Mesendoderm (in vitro differentiated cells): ENCODE data around the gene CDH2.

Experiments
- DNase-seq: peaks from one replicate; pipeline ENCODE4 v3.0.0; 2013
- H2AK5ac ChIP-seq: 2 replicates; pipeline ENCODE4 v1.6.1; 2013; ENCODE audit warnings: low read length, inconsistent platforms
- H2BK120ac ChIP-seq: 2 replicates; pipeline ENCODE4 v1.6.1; 2013; ENCODE audit warnings: low read depth, mild to moderate bottlenecking, low read length, moderate library complexity, mixed read lengths
- H2BK15ac ChIP-seq: replicated peaks from 2 replicates; pipeline ENCODE4 v1.6.1; 2013; ENCODE audit warnings: low read depth, mild to moderate bottlenecking, moderate library complexity
- H2BK5ac ChIP-seq: 2 replicates; pipeline ENCODE4 v1.6.1; 2013; ENCODE audit warnings: low read length, inconsistent platforms
- H3K18ac ChIP-seq: 2 replicates; pipeline ENCODE4 v1.6.1; 2013; ENCODE audit warnings: mild to moderate bottlenecking, low read length, mixed read lengths
- H3K23ac ChIP-seq: one replicate; pipeline ENCODE4 v1.6.1; 2013; ENCODE audit warnings: low read length
- H3K27ac ChIP-seq: 2 replicates; pipeline ENCODE4 v1.5.1; 2013; ENCODE audit warnings: low read depth, mild to moderate bottlenecking, inconsistent platforms, low read length, moderate library complexity
- H3K27me3 ChIP-seq: 2 replicates; pipeline ENCODE4 v1.6.1; 2013; ENCODE audit warnings: low read length, control low read depth, mild to moderate bottlenecking, inconsistent platforms; ENCODE audit not compliant: insufficient read depth, poor library complexity
- H3K36me3 ChIP-seq: 2 replicates; pipeline ENCODE4 v1.6.1; 2013; ENCODE audit warnings: low read length, inconsistent platforms; ENCODE audit not compliant: control insufficient read depth, insufficient read depth
- H3K4ac ChIP-seq: one replicate; pipeline ENCODE4 v1.6.1; 2013; ENCODE audit warnings: low read depth, mild to moderate bottlenecking, low read length, moderate library complexity
- H3K4me1 ChIP-seq: 2 replicates; pipeline ENCODE4 v1.6.1; 2013; ENCODE audit warnings: low read depth, low read length, inconsistent platforms; ENCODE audit not compliant: control insufficient read depth
- H3K4me2 ChIP-seq: 2 replicates; pipeline ENCODE4 v1.6.1; 2013; ENCODE audit warnings: low read length
- H3K4me3 ChIP-seq: 2 replicates; pipeline ENCODE4 v1.5.1; 2013; ENCODE audit warnings: mild to moderate bottlenecking, low read length
- H3K56ac ChIP-seq: one replicate; pipeline ENCODE4 v1.6.1; 2013; ENCODE audit warnings: low read length
- H3K79me1 ChIP-seq: 2 replicates; pipeline ENCODE4 v1.6.1; 2013; ENCODE audit warnings: low read length, inconsistent platforms
- H3K79me2 ChIP-seq: 2 replicates; pipeline ENCODE4 v1.6.1; 2013; ENCODE audit warnings: mild to moderate bottlenecking, low read length; ENCODE audit not compliant: control insufficient read depth, insufficient read depth
- H3K9ac ChIP-seq: 2 replicates; pipeline ENCODE4 v1.6.1; 2013; ENCODE audit warnings: low read length, inconsistent platforms
- H4K5ac ChIP-seq: one replicate; pipeline ENCODE4 v1.6.1; 2013; ENCODE audit warnings: low read length
- H4K8ac ChIP-seq: one replicate; pipeline ENCODE4 v1.6.1; 2013; ENCODE audit warnings: low read depth, mild to moderate bottlenecking, control low read depth, low read length, moderate library complexity
- WGBS: extraction: QIAGEN DNeasy Blood & Tissue Kit; methylation state at CpG from one replicate; pipeline ENCODE4 v1.1.7; 2013; ENCODE audit warnings: low lambda C conversion rate, missing lambda C conversion rate; ENCODE audit not compliant: insufficient coverage; ENCODE audit errors: extremely low coverage; 5-methylcytosine and 5-hydroxymethylcytosine counted together

The CDH2 gene

GRCh38 chr18:28114472-28114871 lies 62.5 kb downstream of the CDH2 start:
- H2BK5ac ChIP-seq: no peak overlapping the region
- no peaks in the 10 kb centered on the region for H3K36me3 ChIP-seq
- no peak overlapping the region for H3K56ac ChIP-seq
- no peak overlapping the region for H3K4me2 ChIP-seq
- no peak overlapping the region for H3K23ac ChIP-seq
- no peak overlapping the region for H4K5ac ChIP-seq
- H2BK15ac ChIP-seq: no peak overlapping the region
- H3K27me3 ChIP-seq: no peaks in the 10 kb centered on the region
- no peak overlapping the region for H3K9ac ChIP-seq
- H2BK120ac ChIP-seq: no peak overlapping the region
- no peak overlapping the region for H3K4me3 ChIP-seq
- peaks cover 38% of the 10 kb centered on the region for H3K79me2 ChIP-seq
- no peak overlapping the region for H3K18ac ChIP-seq
- H4K8ac ChIP-seq: no peak overlapping the region
- H3K4me1 ChIP-seq: peaks cover 30% of the 10 kb centered on the region
- H3K4ac ChIP-seq: no peak overlapping the region
- DNase-seq: no peak
- H2AK5ac ChIP-seq: no peak overlapping the region
- WGBS: no CpG with 5 or more reads among the region's 3 CpGs
- H3K79me1 ChIP-seq: peaks cover 8% of the 10 kb centered on the region
- no peak overlapping the region for H3K27ac ChIP-seq

- DNase-seq: no peak
- no peaks in the 10 kb centered on the region for H3K27me3 ChIP-seq
- H2BK15ac ChIP-seq: no peak overlapping the region
- no peak overlapping the region for H2BK120ac ChIP-seq
- H3K4me1 ChIP-seq: peaks cover 30% of the 10 kb centered on the region
- no peak overlapping the region for H3K4ac ChIP-seq
- no peak overlapping the region for H3K23ac ChIP-seq
- peaks cover 5% of the 10 kb centered on the region for H3K79me1 ChIP-seq
- H3K27ac ChIP-seq: no peak overlapping the region
- no peak overlapping the region for H3K4me2 ChIP-seq
- no peak overlapping the region for H2BK5ac ChIP-seq
- H3K18ac ChIP-seq: no peak overlapping the region
- no peak overlapping the region for H4K5ac ChIP-seq
- no peak overlapping the region for H2AK5ac ChIP-seq
- no peak overlapping the region for H4K8ac ChIP-seq
- no peak overlapping the region for H3K9ac ChIP-seq
- no peak overlapping the region for H3K56ac ChIP-seq
- no CpG with 5 or more reads among the region's 3 CpGs for WGBS
- H3K4me3 ChIP-seq: no peak overlapping the region
- peaks cover 34% of the 10 kb centered on the region for H3K79me2 ChIP-seq
- H3K36me3 ChIP-seq: no peaks in the 10 kb centered on the region
Observed at GRCh38 chr18:28113271-28114029, 63.5 kb downstream of the CDH2 start.

- Histone ChIP-seq H3K4me3 (no peak overlapping the region), H3K79me1 (peaks cover 3% of the 10 kb centered on the region), H3K4me2 (no peak overlapping the region), H3K36me3 (no peaks in the 10 kb centered on the region), H3K4me1 (peaks cover 28% of the 10 kb centered on the region), H3K9ac (peak overlapping the region; percentile 26), H3K4ac (no peak overlapping the region), H2BK120ac (no peak overlapping the region), H4K8ac (no peak overlapping the region), H3K23ac (no peak overlapping the region), H2BK15ac (no peak overlapping the region), H3K79me2 (peaks cover 25% of the 10 kb centered on the region), H3K27ac (peak overlapping the region; percentile 39), H2BK5ac (peak overlapping the region; percentile 20), H3K27me3 (no peaks in the 10 kb centered on the region), H3K56ac (peak overlapping the region; percentile 69), H4K5ac (no peak overlapping the region), H2AK5ac (peak overlapping the region; percentile 9), H3K18ac (peak overlapping the region; percentile 7)
- WGBS: no CpG with 5 or more reads among the region's 5 CpGs
- DNase-seq: peak; percentile 57
Observed at GRCh38 chr18:28112056-28112470, 64.9 kb downstream of the CDH2 start.

DNA sequence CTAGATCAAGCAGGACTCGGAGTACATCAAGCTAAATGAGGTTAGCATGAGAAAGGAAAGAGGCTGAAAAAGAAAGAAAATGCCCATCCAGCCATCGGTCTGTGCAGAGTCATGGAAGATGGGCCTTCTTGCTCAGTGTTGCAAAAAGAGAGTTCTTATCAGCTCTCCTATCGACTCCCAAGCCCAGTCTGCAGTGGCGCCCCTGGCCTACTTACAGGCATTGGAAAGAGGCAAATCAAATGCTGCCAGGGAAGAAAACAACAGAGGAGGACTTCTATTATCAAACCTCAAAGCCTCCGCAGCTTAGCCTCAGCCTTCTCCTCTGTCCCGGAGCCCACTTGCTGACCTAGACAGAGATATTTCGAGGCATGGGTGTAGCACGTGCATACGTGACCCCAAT lies 66.0 kb downstream of the CDH2 start:
- no CpG with 5 or more reads among the region's 9 CpGs for WGBS
- Histone ChIP-seq H3K23ac (no peak overlapping the region), H2BK15ac (no peak overlapping the region), H3K27ac (peak overlapping the region; percentile 33), H2BK5ac (peak overlapping the region; percentile 24), H3K4ac (peak overlapping the region; percentile 81), H4K8ac (no peak overlapping the region), H2AK5ac (no peak overlapping the region), H3K4me3 (no peak overlapping the region), H3K79me1 (peaks cover 3% of the 10 kb centered on the region), H3K79me2 (peaks cover 25% of the 10 kb centered on the region), H3K9ac (no peak overlapping the region), H3K4me1 (peaks cover 28% of the 10 kb centered on the region), H3K36me3 (no peaks in the 10 kb centered on the region), H3K27me3 (no peaks in the 10 kb centered on the region), H3K4me2 (no peak overlapping the region), H2BK120ac (peak overlapping the region; percentile 77), H4K5ac (no peak overlapping the region), H3K56ac (peak overlapping the region; percentile 57), H3K18ac (peak overlapping the region; percentile 82)
- DNase-seq: no peak

GRCh38 chr18:28109781-28110560 lies 67.0 kb downstream of the CDH2 start:
- H4K5ac ChIP-seq: no peak overlapping the region
- H3K4ac ChIP-seq: no peak overlapping the region
- peaks cover 3% of the 10 kb centered on the region for H3K79me1 ChIP-seq
- no peak overlapping the region for H4K8ac ChIP-seq
- no peak overlapping the region for H2BK120ac ChIP-seq
- peak overlapping the region; percentile 59 for H3K56ac ChIP-seq
- no peak overlapping the region for H3K4me3 ChIP-seq
- peaks cover 24% of the 10 kb centered on the region for H3K4me1 ChIP-seq
- H3K4me2 ChIP-seq: no peak overlapping the region
- peaks cover 24% of the 10 kb centered on the region for H3K79me2 ChIP-seq
- H3K36me3 ChIP-seq: no peaks in the 10 kb centered on the region
- DNase-seq: no peak
- H3K27ac ChIP-seq: peak overlapping the region; percentile 21
- no peak overlapping the region for H2AK5ac ChIP-seq
- H2BK15ac ChIP-seq: peak overlapping the region; percentile 57
- no peak overlapping the region for H3K23ac ChIP-seq
- peak overlapping the region; percentile 86 for H3K18ac ChIP-seq
- WGBS: no CpG with 5 or more reads among the region's 5 CpGs
- no peaks in the 10 kb centered on the region for H3K27me3 ChIP-seq
- H2BK5ac ChIP-seq: peak overlapping the region; percentile 22
- peak overlapping the region; percentile 18 for H3K9ac ChIP-seq
